KMS-11 (cell line): ENCODE results near the gene SNRPA.
"Not testable (repeated sequence)": the region's sequence is repeated elsewhere in the genome, so short reads cannot be mapped to it uniquely, and the experiment has no call there.

ENCODE experiments used
- H2AFZ ChIP-seq: fragments of 200-600 bp; sonication (generic); 2 replicates; pipeline ENCODE4 v1.6.1; 2016; ENCODE audit warnings: antibody characterized with exemption, mixed run types, low read depth
- H3K27ac ChIP-seq: fragments of 200-600 bp; sonication (generic); 2 replicates; pipeline ENCODE4 v1.6.1; 2016; ENCODE audit warnings: mild to moderate bottlenecking, mixed run types
- H3K27me3 ChIP-seq: fragments of 200-600 bp; sonication (generic); 2 replicates; pipeline ENCODE4 v1.6.1; 2017; ENCODE audit warnings: mild to moderate bottlenecking, low read depth, mixed run types, moderate library complexity; ENCODE audit not compliant: insufficient read depth
- H3K36me3 ChIP-seq: fragments of 200-600 bp; sonication (generic); 2 replicates; pipeline ENCODE4 v1.6.1; 2017; ENCODE audit warnings: mild to moderate bottlenecking, mixed run types; ENCODE audit not compliant: insufficient read depth
- H3K4me1 ChIP-seq: fragments of 200-600 bp; sonication (generic); 2 replicates; pipeline ENCODE4 v1.6.1; 2016; ENCODE audit warnings: mild to moderate bottlenecking, low read depth, mixed run types; ENCODE audit not compliant: poor library complexity, severe bottlenecking
- H3K4me2 ChIP-seq: fragments of 200-600 bp; sonication (generic); 2 replicates; pipeline ENCODE4 v1.7.0; 2016; ENCODE audit warnings: mild to moderate bottlenecking, mixed run types
- H3K4me3 ChIP-seq: fragments of 200-600 bp; sonication (generic); IDR thresholded peaks from 2 replicates; pipeline ENCODE4 v1.6.1; 2017; ENCODE audit warnings: low read depth, low read length, mixed read lengths; ENCODE audit not compliant: insufficient read depth
- H3K79me2 ChIP-seq: fragments of 200-600 bp; sonication (generic); 2 replicates; pipeline ENCODE4 v1.6.1; 2016; ENCODE audit warnings: low read depth, mixed run types; ENCODE audit not compliant: insufficient read depth
- H3K9ac ChIP-seq: fragments of 200-600 bp; sonication (generic); 2 replicates; pipeline ENCODE4 v1.6.1; 2016; ENCODE audit warnings: mild to moderate bottlenecking, mixed run types
- H4K20me1 ChIP-seq: fragments of 200-600 bp; sonication (generic); 2 replicates; pipeline ENCODE4 v1.6.1; 2016; ENCODE audit warnings: mild to moderate bottlenecking, mixed run types; ENCODE audit not compliant: insufficient read depth
- TF ChIP-seq, protein P1 (sequence below): fragments of 200-600 bp; sonication (generic); conservative IDR thresholded peaks from 2 replicates; pipeline ENCODE4 v1.6.1; 2017; ENCODE audit warnings: low read depth, mild to moderate bottlenecking, antibody characterized with exemption, low read length, moderate library complexity, mixed read lengths

The SNRPA gene

DNA sequence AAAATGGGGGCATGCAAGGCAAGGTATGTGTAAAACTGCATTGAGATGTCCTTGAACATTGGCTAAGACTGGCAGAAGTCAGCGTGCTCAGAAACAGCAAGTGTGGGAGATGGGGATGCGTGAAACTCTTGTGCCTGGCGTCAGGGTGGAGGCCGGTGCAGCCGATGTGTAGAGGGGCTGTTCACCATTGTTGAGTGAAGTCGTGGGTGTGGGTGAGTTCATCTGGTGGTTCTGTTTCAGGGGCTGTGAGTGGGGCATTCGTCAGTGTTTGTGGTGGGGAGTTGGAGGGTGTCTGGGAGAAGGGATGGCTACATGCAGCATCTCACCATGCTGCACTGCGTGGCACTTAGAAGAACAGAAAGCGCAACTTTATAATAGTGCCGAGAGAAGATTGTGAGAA is 13.0 kb downstream of the SNRPA start:
- TF ChIP-seq, protein P1, sequence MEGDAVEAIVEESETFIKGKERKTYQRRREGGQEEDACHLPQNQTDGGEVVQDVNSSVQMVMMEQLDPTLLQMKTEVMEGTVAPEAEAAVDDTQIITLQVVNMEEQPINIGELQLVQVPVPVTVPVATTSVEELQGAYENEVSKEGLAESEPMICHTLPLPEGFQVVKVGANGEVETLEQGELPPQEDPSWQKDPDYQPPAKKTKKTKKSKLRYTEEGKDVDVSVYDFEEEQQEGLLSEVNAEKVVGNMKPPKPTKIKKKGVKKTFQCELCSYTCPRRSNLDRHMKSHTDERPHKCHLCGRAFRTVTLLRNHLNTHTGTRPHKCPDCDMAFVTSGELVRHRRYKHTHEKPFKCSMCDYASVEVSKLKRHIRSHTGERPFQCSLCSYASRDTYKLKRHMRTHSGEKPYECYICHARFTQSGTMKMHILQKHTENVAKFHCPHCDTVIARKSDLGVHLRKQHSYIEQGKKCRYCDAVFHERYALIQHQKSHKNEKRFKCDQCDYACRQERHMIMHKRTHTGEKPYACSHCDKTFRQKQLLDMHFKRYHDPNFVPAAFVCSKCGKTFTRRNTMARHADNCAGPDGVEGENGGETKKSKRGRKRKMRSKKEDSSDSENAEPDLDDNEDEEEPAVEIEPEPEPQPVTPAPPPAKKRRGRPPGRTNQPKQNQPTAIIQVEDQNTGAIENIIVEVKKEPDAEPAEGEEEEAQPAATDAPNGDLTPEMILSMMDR = no peak

GRCh38 chr19:40766385-40766784 is 15.4 kb downstream of the SNRPA start:
- H4K20me1 ChIP-seq, H3K27ac ChIP-seq, H3K4me2 ChIP-seq, H3K4me1 ChIP-seq, H3K27me3 ChIP-seq, H3K79me2 ChIP-seq, H2AFZ ChIP-seq, H3K4me3 ChIP-seq, H3K9ac ChIP-seq: not testable (repeated sequence)
- H3K36me3 ChIP-seq = peaks cover 34% of the 10 kb centered on the region; the same call in 1 of the 2 replicates

More for the DNA sequence above, 13.0 kb downstream of the SNRPA start:
- Histone ChIP-seq H3K27me3 (no peaks in the 10 kb centered on the region), H3K36me3 (peaks cover 50% of the 10 kb centered on the region; the same call in 1 of the 2 replicates), H3K27ac (no peak overlapping the region), H3K9ac (no peak overlapping the region), H3K4me2 (no peak overlapping the region), H3K79me2 (no peaks in the 10 kb centered on the region), H3K4me1 (peaks cover 10% of the 10 kb centered on the region), H3K4me3 (no peak overlapping the region), H4K20me1 (0 out of 2 replicates have a peak, but pooled peaks cover 4% of the 10 kb centered on the region), H2AFZ (no peak overlapping the region)

DNA sequence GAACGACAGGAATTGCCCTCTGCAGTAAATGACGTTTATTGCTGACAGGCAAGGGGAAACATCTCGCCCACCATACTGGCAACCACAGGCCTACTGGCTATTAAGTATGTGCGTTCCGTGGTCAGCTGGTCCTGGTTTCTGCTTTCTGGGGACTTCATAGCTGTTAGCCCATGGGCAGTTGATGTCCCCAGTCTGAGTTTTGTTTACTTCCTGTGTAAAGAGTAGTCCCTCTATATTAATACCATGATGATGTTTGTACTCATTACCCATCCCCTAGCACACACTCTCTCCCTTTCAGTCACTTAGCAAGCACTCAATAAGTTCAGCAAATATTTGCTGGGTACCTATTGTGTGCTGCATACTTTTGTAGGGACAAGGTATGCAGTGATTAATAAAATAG is 17.9 kb downstream of the SNRPA start:
- Histone ChIP-seq H3K4me2 (0 out of 2 replicates have a peak overlapping the region, but pooled peaks have one; percentile 6), H3K79me2 (no peaks in the 10 kb centered on the region), H3K27ac (0 out of 2 replicates have a peak overlapping the region, but pooled peaks have one; percentile 26), H3K27me3 (peaks cover 5% of the 10 kb centered on the region; the same call in 1 of the 2 replicates), H4K20me1 (no peaks in the 10 kb centered on the region), H3K4me1 (peaks cover 10% of the 10 kb centered on the region), H3K36me3 (peaks cover 19% of the 10 kb centered on the region; the same call in 1 of the 2 replicates), H3K9ac (no peak overlapping the region), H2AFZ (no peak overlapping the region), H3K4me3 (no peak overlapping the region)
- TF ChIP-seq, protein P1 = no peak

- not testable (repeated sequence) for H3K79me2 ChIP-seq, H4K20me1 ChIP-seq, H3K4me2 ChIP-seq, H3K9ac ChIP-seq, H2AFZ ChIP-seq, H3K27ac ChIP-seq, H3K4me3 ChIP-seq, H3K36me3 ChIP-seq
- Histone ChIP-seq H3K4me1 (peaks cover 13% of the 10 kb centered on the region), H3K27me3 (peaks cover 20% of the 10 kb centered on the region)
These were observed 20.3 kb downstream of the SNRPA start for GRCh38 chr19:40771101-40771862.

GRCh38 chr19:40774916-40775631 is 24.1 kb downstream of the SNRPA start, which contains the start of gene MIA:
TSS of gene MIA (plus strand) at chr19:40775521. CDS start at chr19:40775543, 22 bp downstream.
- Histone ChIP-seq H3K9ac (no peak within 1 kb of the TSS), H4K20me1 (no peaks in the 10 kb centered on the region), H3K27ac (no peak within 1 kb of the TSS), H3K4me3 (no peak within 1 kb of the TSS), H3K79me2 (no peaks in the 10 kb centered on the region), H2AFZ (no peak within 1 kb of the TSS), H3K4me1 (peaks cover 12% of the 10 kb centered on the region), H3K4me2 (no peak within 1 kb of the TSS), H3K27me3 (peaks cover 25% of the 10 kb centered on the region), H3K36me3 (no peaks in the 10 kb centered on the region)
- TF ChIP-seq, protein P1 = no peak
